HG02938 (cell line): Measurements from ENCODE around the gene GSTT4.
"Not testable (repeated sequence)": the region's sequence is repeated elsewhere in the genome, so short reads cannot be mapped to it uniquely, and the experiment has no call there.

ENCODE experiments used
- ATAC-seq: cut with Tn5 transposase; IDR thresholded peaks from one replicate; pipeline ENCODE4 v1.9.1; 2021; ENCODE audit warnings: mild to moderate bottlenecking, moderate library complexity; ENCODE audit not compliant: unreplicated experiment

GSTT4 gene

DNA sequence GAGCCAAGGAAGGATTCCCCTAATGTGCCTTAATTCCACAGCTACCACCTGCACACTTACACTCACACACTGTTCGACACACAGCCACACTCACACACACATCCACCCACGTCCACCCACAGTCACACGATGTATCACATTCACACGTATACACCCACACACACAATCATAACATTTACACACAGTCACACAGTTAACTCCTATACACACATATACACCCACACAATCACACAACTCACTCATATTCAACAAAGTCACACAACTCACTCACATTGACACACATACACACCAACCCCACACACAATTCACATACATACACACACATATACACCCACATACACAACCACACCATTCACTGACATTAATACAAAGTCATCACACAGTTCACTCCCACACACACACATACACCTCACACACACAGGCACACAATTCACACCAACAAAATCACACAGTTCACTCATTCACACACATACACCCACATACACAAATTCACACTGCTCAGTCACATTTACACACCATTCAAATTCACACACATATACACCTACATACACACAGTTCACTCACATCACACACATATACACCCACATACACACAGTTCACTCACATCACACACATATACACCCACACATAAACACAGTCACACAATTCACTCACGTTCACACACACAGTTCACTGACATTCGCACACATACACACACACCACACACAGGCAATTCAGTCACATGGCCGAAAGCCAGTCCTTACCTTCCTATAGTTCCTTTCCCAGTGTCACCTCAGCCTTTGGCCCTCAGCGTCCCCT, 50.9 kb downstream of the GSTT4 start:
- ATAC-seq = not testable (repeated sequence)

DNA sequence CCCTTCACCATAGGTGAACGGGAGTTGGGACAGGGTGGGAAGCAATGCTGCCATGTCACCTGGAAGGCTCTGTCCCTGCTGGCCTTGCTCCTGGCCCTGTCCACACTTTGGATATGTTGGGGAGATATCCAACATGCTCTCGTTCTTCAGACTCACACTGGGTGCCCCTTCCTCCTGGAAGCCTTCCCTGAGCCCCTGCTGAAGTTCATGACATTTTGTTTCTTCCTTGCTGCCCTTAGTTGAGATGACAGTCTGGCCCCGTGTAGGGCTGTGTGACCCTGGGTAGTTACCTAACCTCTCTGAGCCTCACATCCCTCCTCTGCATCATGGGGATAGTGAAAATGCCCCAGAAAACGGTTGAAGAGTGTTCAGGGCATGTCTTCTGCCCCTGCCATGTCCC, 51.8 kb downstream of the GSTT4 start:
- not testable (repeated sequence) for ATAC-seq

DNA sequence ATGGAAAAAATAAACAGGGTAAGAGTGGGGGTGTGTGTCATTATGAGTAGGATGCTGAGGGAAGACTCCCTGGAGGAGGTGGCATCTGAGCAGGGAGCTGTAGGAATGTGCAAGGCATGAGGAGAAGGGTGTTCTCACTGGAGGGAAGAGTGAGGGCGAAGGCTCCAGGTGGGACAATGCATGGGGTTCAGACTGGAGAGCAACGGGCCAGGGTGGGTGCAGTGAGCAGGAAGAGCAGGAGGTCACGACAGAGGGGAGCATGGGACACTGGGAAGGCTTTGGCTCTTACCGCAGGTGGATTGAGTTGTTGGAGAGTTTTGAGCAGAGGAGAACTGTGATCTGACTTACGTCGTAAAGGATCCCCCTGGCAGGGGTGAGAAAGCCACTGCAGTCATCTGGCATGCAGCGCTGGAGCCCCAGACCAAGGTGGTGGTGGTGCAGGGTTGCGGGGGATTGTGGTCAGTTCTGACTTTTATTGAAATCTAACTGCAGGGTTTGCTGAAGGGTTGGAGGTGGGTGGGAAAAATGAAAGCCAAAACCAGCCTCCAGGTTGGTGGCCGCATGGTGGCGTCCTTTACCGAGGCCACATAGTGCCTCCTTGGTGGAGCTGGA, 52.4 kb downstream of the GSTT4 start:
- not testable (repeated sequence) for ATAC-seq

DNA sequence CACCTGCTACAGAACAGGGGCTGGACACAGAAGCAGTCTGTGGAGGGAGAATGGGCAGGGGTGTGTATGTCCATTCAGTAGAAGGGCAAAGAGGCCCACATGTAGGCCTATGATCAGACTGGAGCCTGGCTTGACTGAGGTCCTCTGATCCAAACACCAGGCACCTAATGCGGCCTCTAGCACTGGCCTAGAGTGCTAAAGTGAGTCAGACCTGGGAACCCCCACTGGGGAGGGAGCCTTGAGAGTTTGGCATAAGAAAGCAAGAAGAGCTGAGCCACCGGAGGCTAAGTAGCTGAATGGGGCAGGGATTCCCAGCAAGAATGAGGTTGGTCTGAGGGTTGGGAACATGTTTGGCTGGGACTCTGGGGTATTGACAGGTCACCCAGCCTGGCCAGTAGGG, 53.9 kb downstream of the GSTT4 start:
- not testable (repeated sequence) for ATAC-seq

DNA sequence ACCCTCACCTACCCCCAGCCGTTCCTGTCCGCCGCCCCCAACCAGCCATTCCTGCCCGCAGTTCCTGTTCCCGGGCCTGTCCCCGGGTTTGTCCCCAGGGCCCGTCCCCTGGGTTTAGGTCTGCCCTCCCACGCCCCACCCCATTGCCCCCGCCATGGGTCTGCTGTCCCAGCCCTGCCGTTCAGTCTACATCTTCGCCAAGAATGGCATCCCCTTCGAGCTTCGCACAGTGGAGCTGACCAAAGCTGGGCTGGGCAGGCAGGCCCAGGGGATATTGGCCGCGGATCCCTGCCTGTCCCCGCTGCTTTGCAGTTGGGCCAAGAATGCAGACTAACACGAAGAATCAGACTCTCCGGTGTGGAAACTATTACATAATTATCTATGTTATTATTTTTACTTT, 55.5 kb downstream of the GSTT4 start:
- not testable (repeated sequence) for ATAC-seq
